Stimulated activated CD8-positive, alpha-beta memory T cell treated with anti-CD3 and anti-CD28 coated beads, Interleukin-15, amount 100 ng/mL, for 24 hours (primary cell): ENCODE results near the gene KCNK13.

Source experiments
- DNase-seq: peaks from one replicate; pipeline ENCODE4 v3.0.0-alpha.2; 2020; ENCODE audit warnings: low read depth

The KCNK13 gene

GRCh38 chr14:90132821-90133570, 71.2 kb downstream of the KCNK13 start:
- DNase-seq, result no peak

GRCh38 chr14:90136904-90137303, 75.1 kb downstream of the KCNK13 start:
- no peak for DNase-seq

- DNase-seq, result no peak
Observed at GRCh38 chr14:90137807-90138206, 76.0 kb downstream of the KCNK13 start.

GRCh38 chr14:90139199-90139598, 77.4 kb downstream of the KCNK13 start:
- no peak for DNase-seq

GRCh38 chr14:90140298-90140955, 78.6 kb downstream of the KCNK13 start:
- no peak for DNase-seq

GRCh38 chr14:90140956-90141316, 79.1 kb downstream of the KCNK13 start:
- DNase-seq, result no peak

- DNase-seq, result no peak
Observed at GRCh38 chr14:90153429-90153828, 91.6 kb downstream of the KCNK13 start.

- DNase-seq, result no peak
Observed at GRCh38 chr14:90154110-90154509, 92.3 kb downstream of the KCNK13 start.

GRCh38 chr14:90159146-90159545, 97.4 kb downstream of the KCNK13 start:
- DNase-seq, result no peak

GRCh38 chr14:90159688-90160087, 97.9 kb downstream of the KCNK13 start:
- DNase-seq, result no peak

- no peak for DNase-seq
Observed at GRCh38 chr14:90161129-90161528, 99.3 kb downstream of the KCNK13 start.

- DNase-seq, result no peak
Observed at GRCh38 chr14:90168425-90169105, 106.8 kb downstream of the KCNK13 start.

GRCh38 chr14:90175631-90176030, 113.8 kb downstream of the KCNK13 start:
- no peak for DNase-seq

GRCh38 chr14:90177539-90178189, 115.9 kb downstream of the KCNK13 start:
- no peak for DNase-seq

- DNase-seq, result no peak
Observed at GRCh38 chr14:90179357-90179756, 117.6 kb downstream of the KCNK13 start.

GRCh38 chr14:90179809-90180779, 118.3 kb downstream of the KCNK13 start:
- no peak for DNase-seq

GRCh38 chr14:90184094-90184493, 122.3 kb downstream of the KCNK13 start:
- no peak for DNase-seq

- DNase-seq, result no peak
Observed at GRCh38 chr14:90184571-90185266, 122.9 kb downstream of the KCNK13 start.

GRCh38 chr14:90188588-90188987, 126.8 kb downstream of the KCNK13 start:
- no peak for DNase-seq

- no peak for DNase-seq
Observed at GRCh38 chr14:90191154-90191553, 129.4 kb downstream of the KCNK13 start.

GRCh38 chr14:90191585-90191984, 129.8 kb downstream of the KCNK13 start:
- no peak for DNase-seq
